ENCODE data around the gene AGR2.

Gene AGR2

DNA sequence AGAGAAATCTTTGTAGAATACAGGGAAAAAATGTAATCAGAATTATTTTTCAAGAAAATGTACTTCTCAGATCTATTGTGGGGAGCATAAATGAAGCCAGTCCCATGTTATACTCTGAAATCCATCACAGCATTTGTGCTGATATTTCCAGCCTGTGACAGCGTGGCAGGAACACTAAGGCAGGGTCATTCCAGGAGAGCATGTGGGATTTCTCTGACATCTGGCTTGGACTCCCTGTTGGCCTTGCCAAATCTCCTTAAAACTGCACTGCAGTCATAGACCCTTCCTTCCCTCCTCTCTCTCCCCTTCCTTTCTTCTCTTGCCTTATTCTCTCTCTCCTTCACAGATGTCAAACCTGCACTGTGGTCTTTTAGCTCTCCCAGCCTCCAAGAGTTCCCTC, 57.7 kb downstream of the AGR2 start:
- DNase-seq (ENCODE audit: low read depth) = peak; percentile 59
- no peak for TF ChIP-seq CTCF (conservative IDR thresholded peaks at IDR 0.05; ENCODE audit: control insufficient read depth, insufficient read depth, low read depth, low read length)
- no peak overlapping the region for H3K4me3 ChIP-seq (ENCODE audit: control insufficient read depth, low read depth, low read length)

DNA sequence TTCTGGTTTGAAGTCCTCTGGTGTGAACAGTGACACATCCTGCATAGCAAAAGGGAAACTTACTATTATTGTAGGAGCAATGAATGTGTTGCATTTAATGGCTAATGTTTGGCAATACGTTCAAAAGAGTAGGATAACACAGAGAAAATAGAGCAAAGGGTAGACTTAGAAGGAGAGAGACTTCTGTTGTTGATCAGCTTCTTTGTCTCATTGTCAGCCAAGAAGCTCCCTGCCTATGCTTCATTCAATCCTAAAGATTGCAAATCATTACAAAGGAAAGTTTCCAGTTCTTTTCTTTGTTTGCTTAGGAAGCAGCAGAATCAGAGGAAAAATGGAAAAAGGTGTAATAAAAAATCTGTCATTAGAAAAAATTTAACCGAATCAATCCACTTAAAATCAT, 59.2 kb downstream of the AGR2 start:
- TF ChIP-seq CTCF (conservative IDR thresholded peaks at IDR 0.05; ENCODE audit: control insufficient read depth, insufficient read depth, low read depth, low read length) = no peak
- no peak overlapping the region for H3K4me3 ChIP-seq (ENCODE audit: control insufficient read depth, low read depth, low read length)
- DNase-seq (ENCODE audit: low read depth) = peak; percentile 36

DNA sequence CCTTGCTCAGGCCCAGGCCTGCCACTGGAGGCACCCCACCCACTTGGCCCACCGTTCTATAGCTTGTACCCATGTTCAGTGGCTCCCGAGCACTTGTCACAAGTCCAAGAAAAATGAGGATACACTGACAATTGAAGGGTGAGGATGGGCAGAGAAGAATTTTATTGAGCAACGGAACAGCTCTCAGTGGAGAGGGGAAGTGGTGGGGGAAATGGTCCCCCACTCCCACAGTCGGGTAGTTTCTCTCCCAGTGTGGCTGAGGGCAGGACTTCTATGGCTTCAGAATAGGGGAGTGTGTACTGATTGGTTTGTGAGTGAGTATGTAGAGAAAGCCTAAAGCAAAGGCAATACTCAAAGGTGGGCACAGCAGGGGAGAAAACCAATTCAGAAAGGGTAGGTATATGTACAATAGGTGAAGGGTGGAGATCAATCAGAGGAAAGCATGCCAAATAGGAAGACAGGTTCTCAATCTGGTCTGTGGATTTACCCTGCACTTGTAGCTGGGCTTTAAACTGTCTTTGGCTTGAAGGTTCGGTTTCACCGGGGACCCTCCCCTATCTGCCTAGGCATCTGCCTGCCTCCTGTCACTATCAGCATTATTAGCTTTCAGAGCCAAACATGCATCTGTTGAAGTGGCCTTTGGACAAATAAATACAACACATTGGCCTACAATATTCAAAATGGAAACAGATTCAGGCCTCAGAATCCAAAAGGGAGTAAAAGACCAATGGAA, 60.1 kb downstream of the AGR2 start:
- no peak for DNase-seq (ENCODE audit: low read depth)
- H3K4me3 ChIP-seq (ENCODE audit: control insufficient read depth, low read depth, low read length) = no peak overlapping the region
- TF ChIP-seq CTCF (conservative IDR thresholded peaks at IDR 0.05; ENCODE audit: control insufficient read depth, insufficient read depth, low read depth, low read length) = no peak

DNA sequence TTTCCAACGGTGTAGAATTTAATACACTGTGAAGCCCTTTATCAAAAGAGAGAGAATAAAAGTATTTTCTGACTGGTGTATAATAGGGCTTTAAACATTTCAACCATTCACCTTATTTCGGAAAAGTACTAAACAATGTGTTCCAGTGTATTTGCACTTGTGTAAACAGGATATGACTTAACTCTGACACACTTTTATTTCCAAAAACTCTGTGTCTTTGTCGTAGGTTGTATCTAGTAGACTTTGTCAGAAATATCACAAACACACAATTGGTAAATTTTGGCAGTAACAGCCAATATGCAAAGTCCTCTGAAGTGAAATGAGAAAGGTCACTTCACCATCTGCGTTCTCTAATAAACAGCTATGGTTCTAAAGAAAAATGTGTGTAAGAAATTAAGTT, 61.6 kb downstream of the AGR2 start:
- no peak overlapping the region for H3K4me3 ChIP-seq (ENCODE audit: control insufficient read depth, low read depth, low read length)
- no peak for TF ChIP-seq CTCF (conservative IDR thresholded peaks at IDR 0.05; ENCODE audit: control insufficient read depth, insufficient read depth, low read depth, low read length)
- peak; percentile 81 for DNase-seq (ENCODE audit: low read depth)

DNA sequence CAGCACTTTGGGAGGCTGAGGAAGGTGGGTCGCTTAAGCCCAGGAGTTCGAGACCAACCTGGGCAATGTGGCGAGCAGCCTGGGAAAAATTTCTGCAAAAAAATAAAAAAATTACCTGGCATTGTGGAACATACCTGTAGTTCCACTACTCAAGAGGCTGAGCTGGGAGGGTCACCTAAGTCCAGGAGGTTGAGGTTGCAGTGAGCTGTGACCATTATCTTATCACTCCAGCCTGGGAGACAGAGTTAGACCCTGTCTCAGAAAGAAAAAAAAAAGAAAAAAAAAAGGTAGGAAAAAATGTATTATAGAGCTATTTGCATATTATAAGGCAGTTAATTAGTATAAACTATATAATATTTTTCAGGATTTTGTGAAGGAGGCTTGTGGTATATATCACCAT, 62.3 kb downstream of the AGR2 start:
- TF ChIP-seq CTCF (conservative IDR thresholded peaks at IDR 0.05; ENCODE audit: control insufficient read depth, insufficient read depth, low read depth, low read length) = no peak
- no peak for DNase-seq (ENCODE audit: low read depth)
- no peak overlapping the region for H3K4me3 ChIP-seq (ENCODE audit: control insufficient read depth, low read depth, low read length)

All from fibroblast of mammary gland (primary cell).